ENCODE results near the gene ZMIZ1. TPM values are rescaled to one million over a fixed set of nuclear protein-coding genes. Genes with fewer than 3 reads are reported as not detected.

The ZMIZ1 gene
- total RNA-seq, 1 experiment from 2014 or later, result 35.8 TPM

DNA sequence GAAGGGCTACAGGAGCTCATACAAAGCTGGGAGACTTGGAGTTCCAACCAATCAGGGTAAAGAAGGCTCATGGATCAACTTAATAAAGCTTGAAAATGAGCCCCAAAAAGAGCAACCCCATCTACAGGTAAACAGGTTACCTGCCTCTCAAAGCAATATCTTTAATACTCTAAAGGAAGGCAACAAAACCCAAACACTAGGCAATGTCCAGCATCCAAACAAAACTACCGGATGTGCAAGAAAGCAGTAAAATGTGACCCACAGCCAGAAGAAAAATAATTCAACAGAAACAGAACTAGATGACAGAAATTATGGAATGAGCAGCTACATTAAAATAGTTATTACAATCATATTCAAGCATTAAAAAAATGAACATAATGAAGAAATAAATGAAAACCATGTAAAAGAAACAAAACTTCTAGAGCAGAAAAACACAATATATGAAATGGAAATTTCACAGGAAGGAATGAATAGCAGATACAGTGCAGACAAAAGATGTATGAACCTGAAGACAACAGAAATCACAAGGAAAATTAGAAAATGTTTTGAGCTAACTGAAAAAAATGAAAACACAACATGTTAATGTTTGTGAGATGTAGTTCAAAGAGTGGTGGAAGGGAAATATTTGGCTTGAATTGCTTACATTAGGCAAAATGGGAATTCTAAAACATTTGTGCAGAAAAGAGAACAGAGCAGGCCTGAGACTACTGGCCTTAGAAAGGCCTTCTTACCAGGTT, 30.5 kb upstream of the ZMIZ1 start:
- no peak overlapping the region for H3K27ac ChIP-seq (ENCODE audit: low read depth, low read length, poor library complexity, severe bottlenecking)
- intact Hi-C loops (cut with micrococcal nuclease; ENCODE audit: unreplicated experiment), result no loop called here
- H3K9me3 ChIP-seq (ENCODE audit: low read depth, low read length, poor library complexity, severe bottlenecking), result no peaks in the 10 kb centered on the region
- CTCF ChIA-PET, result no interaction called here
- no peak for TF ChIP-seq EZH2 (IDR thresholded peaks at IDR 0.05; ENCODE audit: borderline replicate concordance, low read depth, low read length, poor library complexity, severe bottlenecking)
- TF ChIP-seq CTCF (conservative IDR thresholded peaks at IDR 0.05; ENCODE audit: low read depth, low read length), result no peak
- no peaks in the 10 kb centered on the region for H3K36me3 ChIP-seq (ENCODE audit: insufficient read depth, low read length, poor library complexity, severe bottlenecking)
- H3K4me3 ChIP-seq (ENCODE audit: low read depth, low read length, poor library complexity, severe bottlenecking), result no peak overlapping the region
- no peaks in the 10 kb centered on the region for H3K4me1 ChIP-seq (ENCODE audit: insufficient read depth, low read length, poor library complexity, severe bottlenecking)
- POLR2A ChIA-PET (ENCODE audit: low non-redundant PET), result no interaction called here
- DNase-seq (ENCODE audit: low spot score), result no peak
- BruUV-seq (replicated peaks), result no TSS peak
- H3K27me3 ChIP-seq (replicated peaks; ENCODE audit: insufficient read depth, low read depth, low read length, poor library complexity), result peaks cover 11% of the 10 kb centered on the region

DNA sequence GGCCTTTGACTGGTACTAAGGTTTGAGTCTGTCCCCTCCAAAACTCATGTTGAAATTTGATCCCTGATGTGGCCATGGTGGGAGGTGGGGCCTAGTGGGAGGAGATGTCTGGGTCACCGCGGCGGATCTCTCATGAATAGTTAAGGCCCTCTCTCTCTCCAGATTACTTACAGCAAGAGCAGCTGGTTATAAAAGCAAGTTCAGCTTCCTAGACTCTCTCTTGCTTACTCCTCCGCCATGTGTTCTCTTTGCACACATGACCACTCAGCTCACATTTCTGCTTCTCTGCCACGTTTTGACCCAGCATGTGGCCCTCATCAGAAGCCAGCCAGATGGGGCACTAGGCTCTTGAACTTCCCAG, 29.9 kb upstream of the ZMIZ1 start:
- intact Hi-C loops (cut with micrococcal nuclease; ENCODE audit: unreplicated experiment), result no loop called here
- no peak overlapping the region for H3K4me3 ChIP-seq (ENCODE audit: low read depth, low read length, poor library complexity, severe bottlenecking)
- POLR2A ChIA-PET (ENCODE audit: low non-redundant PET), result no interaction called here
- H3K27me3 ChIP-seq (replicated peaks; ENCODE audit: insufficient read depth, low read depth, low read length, poor library complexity), result peaks cover 11% of the 10 kb centered on the region
- no peaks in the 10 kb centered on the region for H3K4me1 ChIP-seq (ENCODE audit: insufficient read depth, low read length, poor library complexity, severe bottlenecking)
- no peak overlapping the region for H3K27ac ChIP-seq (ENCODE audit: low read depth, low read length, poor library complexity, severe bottlenecking)
- DNase-seq (ENCODE audit: low spot score), result peak; percentile 27
- CTCF ChIA-PET, result no interaction called here
- BruUV-seq (replicated peaks), result no TSS peak
- TF ChIP-seq CTCF (conservative IDR thresholded peaks at IDR 0.05; ENCODE audit: low read depth, low read length) (no peak), EZH2 (IDR thresholded peaks at IDR 0.05; ENCODE audit: borderline replicate concordance, low read depth, low read length, poor library complexity, severe bottlenecking) (no peak)
- no peaks in the 10 kb centered on the region for H3K36me3 ChIP-seq (ENCODE audit: insufficient read depth, low read length, poor library complexity, severe bottlenecking)
- no peaks in the 10 kb centered on the region for H3K9me3 ChIP-seq (ENCODE audit: low read depth, low read length, poor library complexity, severe bottlenecking)

DNA sequence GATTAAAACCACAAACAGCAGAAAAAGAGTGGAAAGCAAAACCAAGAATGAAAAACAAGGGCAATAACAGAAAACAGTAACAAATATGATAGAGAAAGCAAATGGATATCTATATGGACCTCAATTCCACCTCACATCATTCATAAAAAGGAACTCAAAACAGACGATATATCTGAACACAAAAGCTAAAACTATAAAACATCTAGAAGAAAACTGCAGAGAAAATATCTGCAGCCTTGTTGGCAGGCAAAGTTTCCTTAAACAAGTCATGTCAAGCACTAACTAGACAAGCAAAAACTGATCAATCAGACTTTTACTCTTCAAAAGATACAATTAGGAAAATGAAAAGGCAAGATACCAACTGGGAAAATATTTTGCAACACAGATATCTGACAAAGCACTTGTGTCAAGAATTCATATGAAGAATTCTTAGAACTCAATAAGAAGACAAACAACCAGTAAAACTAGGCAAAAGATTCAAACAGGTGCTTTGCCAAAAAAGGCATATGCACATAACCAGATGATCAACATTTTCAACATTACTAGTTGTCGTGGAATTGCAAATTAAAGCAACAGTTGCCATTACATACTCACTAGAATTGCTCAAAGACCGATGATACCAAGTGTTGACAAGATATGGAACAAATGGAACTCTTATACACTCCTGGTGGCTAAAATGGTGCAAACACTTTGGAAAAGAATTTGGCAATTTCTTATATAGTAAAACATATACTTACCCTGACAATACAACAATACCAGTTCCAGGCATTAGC, 25.9 kb upstream of the ZMIZ1 start:
- POLR2A ChIA-PET (ENCODE audit: low non-redundant PET), result no interaction called here
- Histone ChIP-seq H3K9me3 (ENCODE audit: low read depth, low read length, poor library complexity, severe bottlenecking) (no peaks in the 10 kb centered on the region), H3K27ac (ENCODE audit: low read depth, low read length, poor library complexity, severe bottlenecking) (no peak overlapping the region), H3K36me3 (ENCODE audit: insufficient read depth, low read length, poor library complexity, severe bottlenecking) (no peaks in the 10 kb centered on the region), H3K27me3 (replicated peaks; ENCODE audit: insufficient read depth, low read depth, low read length, poor library complexity) (peaks cover 11% of the 10 kb centered on the region), H3K4me3 (ENCODE audit: low read depth, low read length, poor library complexity, severe bottlenecking) (no peak overlapping the region), H3K4me1 (ENCODE audit: insufficient read depth, low read length, poor library complexity, severe bottlenecking) (no peaks in the 10 kb centered on the region)
- no TSS peak for BruUV-seq (replicated peaks)
- intact Hi-C loops (cut with micrococcal nuclease; ENCODE audit: unreplicated experiment), result no loop called here
- no peak for TF ChIP-seq EZH2 (IDR thresholded peaks at IDR 0.05; ENCODE audit: borderline replicate concordance, low read depth, low read length, poor library complexity, severe bottlenecking)
- no peak for TF ChIP-seq CTCF (conservative IDR thresholded peaks at IDR 0.05; ENCODE audit: low read depth, low read length)
- DNase-seq (ENCODE audit: low spot score), result no peak
- CTCF ChIA-PET, result no interaction called here
